Stimulated activated CD8-positive, alpha-beta memory T cell treated with anti-CD3 and anti-CD28 coated beads, Interleukin-12 subunit alpha, Interleukin-12 subunit beta, amount 100 ng/mL, for 24 hours (primary cell): Measurements from ENCODE around the gene ARHGEF3.

ENCODE experiments used
- DNase-seq: peaks from one replicate; pipeline ENCODE4 v3.0.0-alpha.2; 2020; ENCODE audit errors: extremely low read depth

Gene ARHGEF3

GRCh38 chr3:56822501-56822900 lies 20.8 kb upstream of the ARHGEF3 start:
- DNase-seq, result no peak

GRCh38 chr3:56819016-56819809 lies 17.5 kb upstream of the ARHGEF3 start:
- no peak for DNase-seq

GRCh38 chr3:56818156-56818985 lies 16.6 kb upstream of the ARHGEF3 start:
- DNase-seq, result no peak

GRCh38 chr3:56817646-56818045 lies 15.9 kb upstream of the ARHGEF3 start:
- no peak for DNase-seq

DNA sequence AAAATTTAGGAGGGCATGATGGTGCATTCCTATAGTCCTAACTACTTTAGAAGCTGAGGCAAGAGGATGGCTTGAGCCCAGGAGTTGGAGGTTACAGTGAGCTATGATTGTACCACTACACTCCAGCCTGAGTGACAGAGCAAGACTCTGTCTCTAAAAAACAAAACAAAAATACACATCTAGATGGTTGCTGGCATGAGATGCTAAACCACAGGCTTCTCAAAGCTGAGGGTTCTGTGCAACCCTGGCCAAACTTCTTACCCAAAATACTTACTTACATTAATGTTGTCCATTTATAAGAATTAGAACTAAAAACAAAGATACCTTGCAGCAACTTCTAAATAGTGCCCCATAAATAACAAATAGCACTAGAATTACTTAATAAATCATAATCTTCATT lies 14.3 kb upstream of the ARHGEF3 start:
- no peak for DNase-seq

DNA sequence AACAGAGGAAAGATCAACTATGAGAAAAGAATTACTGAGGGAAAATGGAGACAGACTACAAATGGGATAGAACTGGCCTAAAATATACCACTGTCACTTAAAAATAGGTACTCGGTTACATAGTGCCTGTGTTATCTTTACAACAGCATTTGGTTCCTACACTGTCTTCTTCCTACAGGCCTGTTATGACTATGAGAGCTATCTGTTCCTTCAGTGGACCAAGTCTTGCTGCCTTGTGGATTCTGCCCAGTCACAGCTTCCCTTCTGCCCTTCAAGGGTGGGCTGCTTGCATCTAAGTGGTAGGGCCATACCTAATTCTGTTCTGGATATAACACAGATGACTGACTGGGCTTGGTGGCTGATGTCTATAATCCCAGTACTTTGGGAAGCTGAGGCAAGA lies 13.8 kb upstream of the ARHGEF3 start:
- no peak for DNase-seq

DNA sequence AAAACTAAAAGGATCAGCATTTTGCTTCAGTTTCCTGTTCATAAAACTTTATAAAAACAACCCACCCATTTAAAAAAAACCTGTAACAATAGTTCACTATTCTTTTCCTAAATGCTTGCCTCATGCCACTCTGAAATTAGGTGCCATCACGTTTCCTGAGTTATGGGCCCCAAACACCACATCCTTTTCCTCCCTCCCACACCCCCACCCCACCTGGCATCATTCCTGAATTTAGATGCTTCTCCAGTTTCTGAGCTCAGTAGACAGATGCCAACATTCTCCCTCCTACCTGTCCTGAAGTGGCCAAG lies 11.9 kb upstream of the ARHGEF3 start:
- DNase-seq, result no peak

GRCh38 chr3:56812754-56813652 lies 11.3 kb upstream of the ARHGEF3 start:
- DNase-seq, result no peak

- no peak for DNase-seq
These were observed 9.9 kb upstream of the ARHGEF3 start for GRCh38 chr3:56811546-56812202.

GRCh38 chr3:56810577-56811545 lies 9.1 kb upstream of the ARHGEF3 start:
- no peak for DNase-seq

- DNase-seq, result no peak
These were observed 4.7 kb upstream of the ARHGEF3 start for GRCh38 chr3:56806407-56806806.

DNA sequence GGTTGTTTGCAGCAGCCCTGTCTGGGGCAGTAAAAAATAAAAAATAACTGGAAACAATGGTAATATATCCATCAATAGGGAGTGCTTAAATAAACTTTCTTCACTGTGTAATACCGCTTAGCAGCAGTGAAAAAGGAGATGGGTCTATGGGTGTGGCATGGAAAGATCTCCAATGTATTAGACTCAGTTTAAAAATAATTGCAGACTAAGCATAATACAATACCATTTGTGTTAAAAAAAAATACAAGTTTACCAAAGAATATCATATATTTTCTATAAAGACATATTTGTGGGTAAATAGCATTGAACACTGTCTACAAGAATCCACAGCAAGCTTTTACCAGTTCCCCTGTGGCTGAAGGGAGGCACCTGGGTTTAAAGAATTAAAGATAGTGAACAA lies 1.0 kb upstream of the ARHGEF3 start:
- DNase-seq, result no peak

DNA sequence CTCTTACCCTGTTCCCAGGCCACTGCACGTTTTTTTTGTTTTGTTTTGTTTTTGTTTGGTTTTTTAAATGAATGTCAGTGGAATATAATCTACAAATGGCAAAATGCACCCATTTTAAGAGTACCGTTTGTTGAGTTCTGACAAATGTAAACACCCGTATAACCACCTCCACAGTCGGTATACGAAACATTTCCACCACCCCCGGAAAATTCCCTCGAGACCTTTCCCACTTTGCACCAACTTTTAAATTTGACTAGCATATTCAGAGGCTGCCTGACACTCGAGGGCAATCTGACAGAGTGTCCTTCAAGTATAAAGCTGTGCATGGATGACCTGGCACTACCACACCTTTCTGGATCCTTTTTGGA lies 613 bp upstream of the ARHGEF3 start:
- DNase-seq, result no peak

GRCh38 chr3:56800832-56801661 lies 702 bp downstream of the ARHGEF3 start:
- no peak for DNase-seq

DNA sequence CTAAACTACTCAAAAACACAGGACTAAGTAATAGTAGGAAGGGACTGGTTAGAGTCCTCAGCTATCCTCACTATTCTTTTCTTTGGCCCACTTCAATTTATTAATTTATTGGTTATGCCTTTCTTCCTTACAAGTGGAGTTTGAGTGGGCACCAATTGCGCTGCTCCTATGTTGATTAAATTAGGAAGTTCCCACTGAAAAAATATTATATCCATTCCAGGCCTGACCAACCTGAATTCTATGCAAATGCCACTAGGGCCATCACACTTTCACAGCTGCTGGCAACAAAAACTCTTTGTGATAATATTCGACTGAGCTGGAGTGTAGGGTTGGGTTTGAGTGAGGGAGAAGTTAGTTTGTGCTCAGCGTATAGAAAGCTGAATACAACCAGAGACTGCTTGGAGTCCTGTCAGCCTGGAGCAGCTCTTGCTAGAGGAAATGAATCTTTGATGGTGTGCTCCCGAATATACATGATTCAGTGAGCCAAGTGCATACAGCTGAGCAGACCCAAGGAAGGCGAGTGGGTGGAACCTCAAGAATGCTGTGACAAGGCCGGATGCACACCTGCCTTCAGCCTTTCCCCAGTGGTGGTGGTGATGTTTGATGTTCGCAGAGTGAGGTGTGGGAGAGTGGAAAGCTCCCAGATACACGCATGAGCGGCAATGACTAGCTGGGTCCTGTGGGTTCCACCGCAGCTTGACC lies 1.5 kb downstream of the ARHGEF3 start:
- DNase-seq, result peak; percentile 38

GRCh38 chr3:56799251-56799882 lies 2.4 kb downstream of the ARHGEF3 start:
- no peak for DNase-seq

DNA sequence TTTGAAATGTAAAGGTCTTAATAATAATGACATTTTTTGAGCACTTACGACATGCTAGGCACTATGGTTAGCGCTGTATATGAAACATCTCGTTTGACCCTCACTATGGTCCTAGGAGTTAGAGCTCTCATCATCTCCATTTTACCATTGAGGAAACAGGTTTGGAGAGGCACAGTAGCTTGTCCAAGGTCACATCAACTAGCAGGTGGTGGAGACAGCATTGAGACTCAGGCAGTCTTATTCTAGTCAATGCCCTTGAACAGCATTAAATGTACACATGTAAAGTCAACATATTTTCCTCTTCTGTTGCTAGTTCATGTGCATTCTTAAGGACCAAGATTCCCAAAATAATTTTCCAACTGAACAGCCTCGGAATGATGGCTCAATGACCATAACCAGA lies 4.8 kb downstream of the ARHGEF3 start:
- no peak for DNase-seq

DNA sequence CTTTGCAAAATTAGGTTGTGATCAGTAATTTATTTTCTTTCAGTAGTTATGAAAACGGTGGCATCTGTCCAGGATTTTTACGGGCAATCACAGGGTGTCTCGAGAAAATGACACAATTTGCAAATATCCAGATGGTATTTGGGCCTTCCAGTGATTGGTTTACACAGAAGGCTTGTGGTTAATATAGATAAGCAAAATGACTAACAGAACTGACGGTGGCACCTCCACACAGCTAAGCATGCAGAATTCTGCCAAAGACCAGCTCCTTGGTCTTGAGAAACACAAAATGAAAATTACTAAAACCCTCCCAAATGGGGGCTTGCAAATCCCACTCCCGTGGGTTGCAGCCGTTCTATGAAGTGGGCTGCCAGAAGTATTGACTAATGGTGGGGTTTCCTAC lies 5.5 kb downstream of the ARHGEF3 start:
- no peak for DNase-seq

DNA sequence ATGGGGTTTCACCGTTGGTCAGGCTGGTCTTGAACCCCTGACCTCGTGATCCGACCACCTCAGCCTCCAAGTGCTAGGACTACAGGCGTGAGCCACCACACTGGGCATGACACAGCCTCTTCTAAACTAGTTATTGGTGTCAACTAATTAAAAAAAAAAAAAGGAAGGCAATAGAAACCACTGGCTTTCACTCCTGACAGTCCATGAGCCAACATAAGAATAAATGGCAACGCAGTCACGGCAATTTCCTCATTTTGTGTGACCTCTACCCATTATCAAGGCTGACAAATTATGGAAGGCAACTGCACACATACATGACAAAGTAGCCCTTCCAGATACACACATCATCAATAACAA lies 5.9 kb downstream of the ARHGEF3 start:
- DNase-seq, result no peak
